ENCODE measurements around the gene ISG20. TPM values are rescaled to one million over a fixed set of nuclear protein-coding genes. Genes with fewer than 3 reads are reported as not detected.

ISG20 gene
- total RNA-seq, 1 donor from 2014 or later, result 0.65 TPM

DNA sequence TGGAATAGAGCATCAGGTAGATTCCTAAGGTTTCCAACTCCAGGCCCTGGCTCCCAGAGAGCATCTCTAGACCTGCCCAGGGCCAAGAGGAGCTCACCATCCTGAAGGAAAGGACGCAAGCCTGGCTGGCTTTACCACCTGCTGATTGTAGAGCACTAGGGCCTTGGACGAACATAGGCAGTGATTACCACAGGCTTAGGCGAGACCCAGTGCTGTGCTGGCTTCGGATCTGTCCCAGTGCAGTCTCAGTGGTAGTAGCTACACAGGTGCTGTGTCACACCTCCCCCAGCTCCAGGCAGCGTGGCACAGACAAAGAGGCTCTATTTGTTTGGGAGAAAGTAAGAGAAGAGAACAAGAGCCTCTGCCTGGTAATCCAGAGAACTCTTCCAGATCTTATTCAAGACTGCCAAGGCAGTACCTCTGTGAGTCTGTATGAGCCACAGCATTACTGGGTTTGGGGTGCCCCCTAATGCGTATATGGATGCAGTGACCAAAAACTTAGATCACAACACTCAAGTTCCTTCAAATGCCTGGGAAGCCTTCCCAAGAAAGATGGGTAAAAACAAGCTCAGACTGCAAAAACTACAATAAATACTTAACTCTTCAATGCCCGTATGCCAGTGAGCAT, 25.4 kb downstream of the ISG20 start:
- Histone ChIP-seq H2AFZ (replicated peaks) (no peak overlapping the region), H3F3A (ENCODE audit: low read depth) (no peaks in the 10 kb centered on the region), H3K9ac (no peak overlapping the region), H3K4me2 (no peak overlapping the region), H3K4me3 (no peak overlapping the region), H3K27me3 (no peaks in the 10 kb centered on the region), H3K79me2 (ENCODE audit: low read depth) (no peaks in the 10 kb centered on the region), H3K36me3 (no peaks in the 10 kb centered on the region), H3K27ac (no peak overlapping the region), H4K20me1 (ENCODE audit: low read depth) (no peaks in the 10 kb centered on the region), H3K4me1 (no peaks in the 10 kb centered on the region), H3K9me3 (ENCODE audit: low read depth) (no peaks in the 10 kb centered on the region)
- no peaks in the 10 kb centered on the region for H3K4me1 Mint-ChIP-seq
- TF ChIP-seq, protein P1, sequence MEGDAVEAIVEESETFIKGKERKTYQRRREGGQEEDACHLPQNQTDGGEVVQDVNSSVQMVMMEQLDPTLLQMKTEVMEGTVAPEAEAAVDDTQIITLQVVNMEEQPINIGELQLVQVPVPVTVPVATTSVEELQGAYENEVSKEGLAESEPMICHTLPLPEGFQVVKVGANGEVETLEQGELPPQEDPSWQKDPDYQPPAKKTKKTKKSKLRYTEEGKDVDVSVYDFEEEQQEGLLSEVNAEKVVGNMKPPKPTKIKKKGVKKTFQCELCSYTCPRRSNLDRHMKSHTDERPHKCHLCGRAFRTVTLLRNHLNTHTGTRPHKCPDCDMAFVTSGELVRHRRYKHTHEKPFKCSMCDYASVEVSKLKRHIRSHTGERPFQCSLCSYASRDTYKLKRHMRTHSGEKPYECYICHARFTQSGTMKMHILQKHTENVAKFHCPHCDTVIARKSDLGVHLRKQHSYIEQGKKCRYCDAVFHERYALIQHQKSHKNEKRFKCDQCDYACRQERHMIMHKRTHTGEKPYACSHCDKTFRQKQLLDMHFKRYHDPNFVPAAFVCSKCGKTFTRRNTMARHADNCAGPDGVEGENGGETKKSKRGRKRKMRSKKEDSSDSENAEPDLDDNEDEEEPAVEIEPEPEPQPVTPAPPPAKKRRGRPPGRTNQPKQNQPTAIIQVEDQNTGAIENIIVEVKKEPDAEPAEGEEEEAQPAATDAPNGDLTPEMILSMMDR (IDR thresholded peaks at IDR 0.05), result peak; percentile 18
- no peak for TF ChIP-seq EZH2 (IDR thresholded peaks at IDR 0.05)
- no peak overlapping the region for H3K4me3 Mint-ChIP-seq
- no peak overlapping the region for H3K27ac Mint-ChIP-seq
- H3K27me3 Mint-ChIP-seq (ENCODE audit: insufficient read depth, low read depth), result no peaks in the 10 kb centered on the region
- no peak for DNase-seq (ENCODE audit: low spot score)
- H3K36me3 Mint-ChIP-seq, result no peaks in the 10 kb centered on the region
- H3K9me3 Mint-ChIP-seq, result peaks cover 1% of the 10 kb centered on the region

DNA sequence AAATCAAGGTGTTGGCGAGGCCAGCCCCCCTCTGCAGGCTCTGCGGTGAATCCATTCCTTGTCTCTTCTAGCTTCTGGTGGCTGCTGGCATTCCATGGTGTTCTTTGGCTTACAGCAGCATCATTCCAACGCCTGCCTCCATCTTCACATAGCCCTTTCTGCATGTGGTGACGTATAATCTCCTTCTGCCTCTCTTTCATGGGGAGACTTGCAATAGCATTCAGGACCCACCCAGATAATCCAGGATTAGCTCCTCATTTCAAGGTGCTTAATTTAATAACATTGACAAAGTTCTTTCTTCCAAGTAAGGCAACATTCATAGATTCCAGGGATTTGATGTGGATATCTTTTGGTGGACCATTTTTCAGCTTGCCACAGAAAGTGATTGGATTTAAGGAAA, 35.8 kb downstream of the ISG20 start:
- no peaks in the 10 kb centered on the region for H3K4me1 Mint-ChIP-seq
- Histone ChIP-seq H2AFZ (replicated peaks) (peak overlapping the region; percentile 15), H3K27ac (no peak overlapping the region), H3K9ac (no peak overlapping the region), H3K79me2 (ENCODE audit: low read depth) (no peaks in the 10 kb centered on the region), H3K4me3 (no peak overlapping the region), H3K27me3 (peaks cover 14% of the 10 kb centered on the region), H3K4me1 (peaks cover 10% of the 10 kb centered on the region), H4K20me1 (ENCODE audit: low read depth) (no peaks in the 10 kb centered on the region), H3F3A (ENCODE audit: low read depth) (no peaks in the 10 kb centered on the region), H3K9me3 (ENCODE audit: low read depth) (no peaks in the 10 kb centered on the region), H3K4me2 (no peak overlapping the region), H3K36me3 (no peaks in the 10 kb centered on the region)
- no peak overlapping the region for H3K4me3 Mint-ChIP-seq
- no peak for TF ChIP-seq EZH2 (IDR thresholded peaks at IDR 0.05)
- peak; percentile 41 for DNase-seq (ENCODE audit: low spot score)
- H3K36me3 Mint-ChIP-seq, result no peaks in the 10 kb centered on the region
- H3K27me3 Mint-ChIP-seq (ENCODE audit: insufficient read depth, low read depth), result no peaks in the 10 kb centered on the region
- peaks cover 2% of the 10 kb centered on the region for H3K9me3 Mint-ChIP-seq
- no peak overlapping the region for H3K27ac Mint-ChIP-seq

DNA sequence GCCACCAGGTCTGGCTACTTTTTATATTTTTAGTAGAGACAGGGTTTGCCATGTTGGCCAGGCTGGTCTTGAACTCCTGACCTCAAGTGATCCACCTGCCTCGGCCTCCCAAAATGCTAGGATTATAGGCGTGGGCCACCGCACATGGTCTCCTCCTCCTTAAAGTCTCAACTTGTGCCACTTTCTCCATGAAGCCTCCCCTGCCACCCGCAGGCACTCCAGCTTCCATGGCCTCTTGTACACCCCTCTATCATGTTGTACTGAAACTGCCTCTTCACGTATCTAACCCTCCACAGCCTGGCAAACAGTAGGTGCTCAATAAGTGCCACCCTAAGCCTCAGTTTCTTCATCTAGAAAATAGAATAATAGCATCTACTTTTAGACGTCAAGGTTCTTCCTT, 39.9 kb downstream of the ISG20 start:
- Mint-ChIP-seq H3K4me3 (no peak overlapping the region), H3K4me1 (no peaks in the 10 kb centered on the region), H3K36me3 (no peaks in the 10 kb centered on the region), H3K27me3 (ENCODE audit: insufficient read depth, low read depth) (no peaks in the 10 kb centered on the region), H3K27ac (no peak overlapping the region), H3K9me3 (no peaks in the 10 kb centered on the region)
- H3K9ac ChIP-seq, result no peak overlapping the region
- H3K4me2 ChIP-seq, result no peak overlapping the region
- no peak overlapping the region for H2AFZ ChIP-seq (replicated peaks)
- H4K20me1 ChIP-seq (ENCODE audit: low read depth), result no peaks in the 10 kb centered on the region
- no peak overlapping the region for H3K4me3 ChIP-seq
- TF ChIP-seq EZH2phosphoT487 (IDR thresholded peaks at IDR 0.05) (no peak), EZH2 (IDR thresholded peaks at IDR 0.05) (no peak)
- TF ChIP-seq, protein P1 (IDR thresholded peaks at IDR 0.05), result no peak
- no peaks in the 10 kb centered on the region for H3K79me2 ChIP-seq (ENCODE audit: low read depth)
- no peak overlapping the region for H3K27ac ChIP-seq
- no peaks in the 10 kb centered on the region for H3K36me3 ChIP-seq
- H3F3A ChIP-seq (ENCODE audit: low read depth), result no peaks in the 10 kb centered on the region
- peaks cover 10% of the 10 kb centered on the region for H3K4me1 ChIP-seq
- H3K9me3 ChIP-seq (ENCODE audit: low read depth), result no peaks in the 10 kb centered on the region
- no peaks in the 10 kb centered on the region for H3K27me3 ChIP-seq
- DNase-seq (ENCODE audit: low spot score), result no peak

DNA sequence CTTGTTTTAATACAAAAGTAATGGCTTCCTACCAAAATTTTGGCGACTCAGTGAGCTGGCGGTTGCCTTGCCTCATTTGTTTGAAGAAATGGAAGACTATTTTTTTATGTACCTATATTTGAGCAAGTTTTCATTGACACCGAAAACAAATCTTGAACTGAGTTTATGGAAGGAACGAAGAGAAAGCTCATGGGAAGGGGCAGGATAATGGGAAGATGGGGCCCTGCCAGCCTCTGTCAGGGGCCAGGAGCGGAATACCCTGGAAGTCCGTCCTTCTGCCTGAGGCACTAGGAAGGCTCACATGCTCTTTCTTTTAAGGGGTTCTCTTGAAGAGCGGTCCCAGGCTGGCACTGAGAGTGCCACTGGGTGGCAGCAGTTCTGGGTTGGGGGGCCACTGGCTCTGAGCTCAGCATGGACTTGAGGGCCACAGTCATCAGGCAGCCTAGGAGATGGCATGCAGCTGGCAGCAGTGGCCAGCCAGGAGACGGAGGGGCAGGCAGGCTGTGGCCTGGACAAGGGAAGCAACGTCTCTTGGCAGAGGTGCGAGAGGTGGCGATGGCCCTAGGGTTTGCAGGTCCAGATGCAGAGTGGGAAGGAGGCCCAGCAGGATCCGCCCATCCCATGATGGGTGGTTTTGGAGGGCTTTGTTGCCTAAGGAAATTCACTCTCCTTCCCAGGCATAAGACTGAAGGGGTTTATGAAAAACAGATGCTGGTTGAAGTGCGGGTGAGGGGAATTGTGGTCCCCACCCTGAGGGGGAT, 41.6 kb downstream of the ISG20 start:
- H3K9me3 Mint-ChIP-seq, result no peaks in the 10 kb centered on the region
- no peaks in the 10 kb centered on the region for H3F3A ChIP-seq (ENCODE audit: low read depth)
- no peak overlapping the region for H3K27ac ChIP-seq
- H3K4me1 ChIP-seq, result no peaks in the 10 kb centered on the region
- H3K79me2 ChIP-seq (ENCODE audit: low read depth), result no peaks in the 10 kb centered on the region
- H3K4me3 ChIP-seq, result no peak overlapping the region
- no peak overlapping the region for H3K4me3 Mint-ChIP-seq
- no peaks in the 10 kb centered on the region for H3K27me3 Mint-ChIP-seq (ENCODE audit: insufficient read depth, low read depth)
- no peak overlapping the region for H3K4me2 ChIP-seq
- H3K27ac Mint-ChIP-seq, result no peak overlapping the region
- TF ChIP-seq, protein P1 (IDR thresholded peaks at IDR 0.05), result no peak
- TF ChIP-seq EZH2phosphoT487 (IDR thresholded peaks at IDR 0.05), result no peak
- TF ChIP-seq EZH2 (IDR thresholded peaks at IDR 0.05), result no peak
- no peaks in the 10 kb centered on the region for H3K9me3 ChIP-seq (ENCODE audit: low read depth)
- no peak overlapping the region for H3K9ac ChIP-seq
- no peaks in the 10 kb centered on the region for H4K20me1 ChIP-seq (ENCODE audit: low read depth)
- DNase-seq (ENCODE audit: low spot score), result no peak
- no peaks in the 10 kb centered on the region for H3K4me1 Mint-ChIP-seq
- no peaks in the 10 kb centered on the region for H3K36me3 ChIP-seq
- H3K36me3 Mint-ChIP-seq, result no peaks in the 10 kb centered on the region
- no peaks in the 10 kb centered on the region for H3K27me3 ChIP-seq
- no peak overlapping the region for H2AFZ ChIP-seq (replicated peaks)
